IPS DF 6.9 (cell line): ENCODE measurements around the gene RAD51B.
"Not testable (repeated sequence)": the region's sequence is repeated elsewhere in the genome, so short reads cannot be mapped to it uniquely, and the experiment has no call there.

Experiments
- DNase-seq: peaks from one replicate; pipeline ENCODE4 v3.0.0-alpha.2; 2013; ENCODE audit warnings: low read depth, low spot score
- H3K27ac ChIP-seq: one replicate; pipeline ENCODE4 v1.5.1; 2013; ENCODE audit warnings: low read length, control low read depth
- H3K27me3 ChIP-seq: 2 replicates; pipeline ENCODE4 v1.6.1; 2013; ENCODE audit warnings: mild to moderate bottlenecking, low read length; ENCODE audit not compliant: control insufficient read depth, insufficient read depth
- H3K36me3 ChIP-seq: 2 replicates; pipeline ENCODE4 v1.6.1; 2013; ENCODE audit warnings: low read length; ENCODE audit not compliant: control insufficient read depth, insufficient read depth
- H3K4me1 ChIP-seq: 2 replicates; pipeline ENCODE4 v1.6.1; 2013; ENCODE audit warnings: low read length; ENCODE audit not compliant: control insufficient read depth, insufficient read depth
- H3K4me3 ChIP-seq: 2 replicates; pipeline ENCODE4 v1.5.1; 2013; ENCODE audit warnings: mild to moderate bottlenecking, low read length
- H3K9me3 ChIP-seq: 2 replicates; pipeline ENCODE4 v1.6.1; 2013; ENCODE audit warnings: low read length, inconsistent platforms; ENCODE audit not compliant: control insufficient read depth, insufficient read depth
- WGBS: extraction: QIAGEN DNeasy Blood & Tissue Kit; methylation state at CpG from one replicate; pipeline ENCODE4 v1.1.7; 2013; ENCODE audit warnings: mixed read lengths, missing lambda C conversion rate; ENCODE audit not compliant: insufficient read length, insufficient coverage; 5-methylcytosine and 5-hydroxymethylcytosine counted together

The RAD51B gene

GRCh38 chr14:67982711-67983608 is 163.4 kb downstream of the RAD51B start:
- no peak overlapping the region for H3K27ac ChIP-seq
- no peaks in the 10 kb centered on the region; the same call in 1 of the 2 replicates for H3K4me1 ChIP-seq
- no peaks in the 10 kb centered on the region for H3K9me3 ChIP-seq
- no peaks in the 10 kb centered on the region for H3K36me3 ChIP-seq
- H3K4me3 ChIP-seq = no peak overlapping the region
- no CpG with 5 or more reads among the region's 3 CpGs for WGBS
- H3K27me3 ChIP-seq = no peaks in the 10 kb centered on the region
- DNase-seq = no peak

- H3K36me3 ChIP-seq = no peaks in the 10 kb centered on the region
- no peak for DNase-seq
- H3K27me3 ChIP-seq = no peaks in the 10 kb centered on the region
- no peaks in the 10 kb centered on the region; the same call in 1 of the 2 replicates for H3K4me1 ChIP-seq
- no peak overlapping the region for H3K27ac ChIP-seq
- no peaks in the 10 kb centered on the region for H3K9me3 ChIP-seq
- H3K4me3 ChIP-seq = no peak overlapping the region
Observed at GRCh38 chr14:67984274-67984673, 164.7 kb downstream of the RAD51B start.

DNA sequence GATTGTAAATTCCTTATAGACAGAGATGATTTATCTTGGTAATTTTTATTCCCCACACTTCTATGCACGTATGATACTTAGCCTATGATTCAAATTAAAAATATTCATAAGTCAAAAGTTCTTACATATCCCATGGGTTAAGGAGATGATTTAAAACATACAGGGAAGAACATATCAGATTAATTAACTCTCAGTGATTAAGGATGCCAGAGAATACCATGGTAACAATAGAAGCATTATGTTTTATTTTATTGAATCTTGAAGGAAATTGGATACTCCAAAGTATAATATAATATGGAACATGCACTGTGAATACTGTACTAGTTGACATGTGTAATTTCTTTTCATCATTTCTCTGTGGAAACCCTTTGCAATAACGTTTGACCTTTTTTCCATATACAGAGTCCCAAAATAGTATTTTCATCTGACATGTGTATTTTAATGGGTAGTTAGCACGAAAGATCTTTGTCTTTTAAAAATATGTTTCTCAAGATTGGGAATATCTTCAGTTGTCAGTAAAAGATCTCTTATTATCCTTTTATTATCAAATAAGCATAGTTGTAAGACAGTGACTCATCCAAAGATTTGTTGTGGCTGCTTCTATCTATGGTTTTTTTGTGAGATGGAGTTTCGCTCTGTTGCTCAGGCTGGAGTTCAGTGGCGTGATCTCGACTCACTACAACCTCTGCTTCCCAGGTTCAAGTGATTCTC is 166.7 kb downstream of the RAD51B start:
- DNase-seq = no peak
- WGBS = no CpG with 5 or more reads among the region's 6 CpGs
- H3K4me1 ChIP-seq = no peaks in the 10 kb centered on the region; the same call in 1 of the 2 replicates
- no peaks in the 10 kb centered on the region for H3K9me3 ChIP-seq
- H3K27ac ChIP-seq = no peak overlapping the region
- no peaks in the 10 kb centered on the region for H3K36me3 ChIP-seq
- H3K27me3 ChIP-seq = no peaks in the 10 kb centered on the region
- H3K4me3 ChIP-seq = no peak overlapping the region

GRCh38 chr14:67987606-67988005 is 168.0 kb downstream of the RAD51B start:
- Histone ChIP-seq H3K27me3 (no peaks in the 10 kb centered on the region), H3K4me3 (no peak overlapping the region), H3K27ac (no peak overlapping the region), H3K4me1 (no peaks in the 10 kb centered on the region; the same call in 1 of the 2 replicates), H3K9me3 (no peaks in the 10 kb centered on the region), H3K36me3 (no peaks in the 10 kb centered on the region)
- no CpG with 5 or more reads among the region's 5 CpGs for WGBS
- DNase-seq = no peak

DNA sequence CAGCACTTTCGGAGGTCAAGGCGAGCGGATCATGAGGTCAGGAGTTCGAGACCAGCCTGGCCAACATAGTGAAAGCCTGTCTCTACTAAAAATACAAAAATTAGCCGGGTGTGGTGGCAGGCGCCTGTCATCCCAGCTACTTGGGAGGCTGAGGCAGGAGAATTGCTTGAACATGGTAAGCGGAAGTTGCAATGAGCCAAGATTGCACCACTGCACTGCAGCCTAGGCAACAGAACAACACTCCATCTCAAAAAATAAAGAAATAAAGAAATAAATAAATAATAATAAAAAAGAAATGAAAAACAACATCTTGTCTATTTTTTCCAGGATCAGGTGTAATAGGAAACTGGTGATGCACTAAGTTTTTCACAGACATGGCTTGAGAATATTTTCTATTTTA is 168.6 kb downstream of the RAD51B start:
- WGBS = no CpG with 5 or more reads among the region's 7 CpGs
- H3K4me1 ChIP-seq, H3K27me3 ChIP-seq, H3K27ac ChIP-seq, DNase-seq, H3K4me3 ChIP-seq, H3K36me3 ChIP-seq, H3K9me3 ChIP-seq: not testable (repeated sequence)

- no peak overlapping the region for H3K4me3 ChIP-seq
- no CpG with 5 or more reads among the region's 3 CpGs for WGBS
- no peaks in the 10 kb centered on the region for H3K4me1 ChIP-seq
- H3K9me3 ChIP-seq = no peaks in the 10 kb centered on the region
- no peaks in the 10 kb centered on the region for H3K27me3 ChIP-seq
- no peak overlapping the region for H3K27ac ChIP-seq
- H3K36me3 ChIP-seq = no peaks in the 10 kb centered on the region
- DNase-seq = no peak
Observed at GRCh38 chr14:67990576-67990975, 171.0 kb downstream of the RAD51B start.

DNA sequence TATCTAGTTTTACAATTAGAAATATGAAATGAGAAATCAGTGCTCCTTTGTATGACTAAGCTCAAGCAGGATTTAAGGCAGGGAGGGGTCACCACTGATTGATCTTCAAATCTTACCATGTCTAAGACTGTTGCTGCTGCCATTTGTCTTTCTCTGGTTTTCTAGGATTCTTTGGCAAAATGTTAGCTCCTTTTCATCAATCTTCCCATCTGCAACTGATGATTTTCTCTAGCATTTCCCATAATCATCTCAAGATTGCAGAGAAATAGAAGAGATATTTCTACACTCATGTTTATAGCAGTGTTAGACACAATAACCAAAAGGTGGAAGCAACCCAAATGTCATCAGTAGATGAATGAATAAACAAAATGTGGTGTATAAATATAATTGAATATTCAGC is 175.0 kb downstream of the RAD51B start:
- Histone ChIP-seq H3K27ac (no peak overlapping the region), H3K36me3 (no peaks in the 10 kb centered on the region), H3K4me1 (no peaks in the 10 kb centered on the region), H3K4me3 (no peak overlapping the region), H3K27me3 (no peaks in the 10 kb centered on the region), H3K9me3 (no peaks in the 10 kb centered on the region)
- DNase-seq = no peak

GRCh38 chr14:67996235-67996634 is 176.7 kb downstream of the RAD51B start:
- no peaks in the 10 kb centered on the region for H3K36me3 ChIP-seq

DNA sequence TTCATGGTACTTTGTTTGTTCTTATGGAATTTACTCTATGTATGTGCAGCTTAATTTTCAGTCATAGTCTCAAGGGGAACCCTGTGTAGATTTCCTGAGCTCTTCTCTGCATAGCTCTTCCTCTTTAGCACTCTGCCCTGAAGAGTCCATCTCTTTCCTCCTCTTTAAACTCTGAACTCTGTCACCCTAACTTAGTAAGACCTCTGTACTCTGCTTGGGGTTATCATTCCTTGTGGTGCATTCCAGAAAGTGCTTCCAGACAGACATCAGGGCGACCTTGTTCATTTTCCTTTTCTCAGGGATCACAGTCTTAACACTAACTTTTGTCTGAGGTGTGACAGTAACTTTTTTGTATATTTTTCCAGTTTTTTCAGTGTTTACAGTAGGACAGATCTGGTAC is 179.3 kb downstream of the RAD51B start:
- Histone ChIP-seq H3K9me3 (no peaks in the 10 kb centered on the region), H3K27me3 (no peaks in the 10 kb centered on the region), H3K27ac (no peak overlapping the region), H3K36me3 (no peaks in the 10 kb centered on the region), H3K4me1 (no peaks in the 10 kb centered on the region), H3K4me3 (no peak overlapping the region)
- no CpG with 5 or more reads among the region's 1 CpG for WGBS
- DNase-seq = no peak

More at GRCh38 chr14:67996235-67996634, 176.7 kb downstream of the RAD51B start:
- Histone ChIP-seq H3K4me1 (no peaks in the 10 kb centered on the region), H3K4me3 (no peak overlapping the region), H3K27ac (no peak overlapping the region), H3K9me3 (no peaks in the 10 kb centered on the region), H3K27me3 (no peaks in the 10 kb centered on the region)
- WGBS = no CpG with 5 or more reads among the region's 4 CpGs
- DNase-seq = no peak

DNA sequence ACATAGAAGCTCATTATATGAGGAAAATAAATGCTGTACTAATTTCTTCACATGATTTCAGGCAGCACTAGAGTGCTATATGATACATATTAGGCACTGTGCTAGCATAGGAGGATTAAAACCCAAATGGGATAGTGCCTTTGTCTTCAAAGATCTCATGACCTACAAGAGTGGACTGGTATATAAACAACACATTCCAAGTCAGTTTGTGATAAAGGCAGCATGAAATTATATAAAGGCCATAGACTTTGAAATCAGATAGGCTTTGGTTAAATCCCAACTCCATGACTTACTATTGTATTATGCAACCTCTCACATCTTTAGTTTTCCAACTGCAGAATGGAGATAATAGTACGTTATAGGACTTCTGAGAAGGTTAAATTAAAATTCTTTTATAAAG is 179.7 kb downstream of the RAD51B start:
- WGBS = no CpG with 5 or more reads among the region's 1 CpG
- Histone ChIP-seq H3K36me3 (no peaks in the 10 kb centered on the region), H3K4me3 (no peak overlapping the region), H3K27me3 (no peaks in the 10 kb centered on the region), H3K9me3 (no peaks in the 10 kb centered on the region), H3K27ac (no peak overlapping the region), H3K4me1 (no peaks in the 10 kb centered on the region)
- no peak for DNase-seq
